GM03348 (cell line): Measurements from ENCODE around the gene SERPINB4.
"Not testable (repeated sequence)": the region's sequence is repeated elsewhere in the genome, so short reads cannot be mapped to it uniquely, and the experiment has no call there.

Experiments used
- DNase-seq: peaks from one replicate; pipeline ENCODE4 v3.0.0; 2012; ENCODE audit warnings: low spot score

Gene SERPINB4

GRCh38 chr18:63644142-63644541 lies at the start of gene SERPINB4:
SERPINB4 (minus strand) TSS chr18:63644256; CDS start chr18:63643577, 679 bp downstream.
- DNase-seq: not testable (repeated sequence)

GRCh38 chr18:63689064-63689463 lies 45.0 kb upstream of the SERPINB4 start:
- no peak for DNase-seq

- peak; percentile 14 for DNase-seq
Observed at GRCh38 chr18:63686871-63687270, 42.8 kb upstream of the SERPINB4 start.

GRCh38 chr18:63684718-63685117 lies 40.7 kb upstream of the SERPINB4 start:
- DNase-seq: no peak

GRCh38 chr18:63683890-63684289 lies 39.8 kb upstream of the SERPINB4 start:
- no peak for DNase-seq

GRCh38 chr18:63683152-63683551 lies 39.1 kb upstream of the SERPINB4 start:
- peak; percentile 90 for DNase-seq

- DNase-seq: no peak
Observed at GRCh38 chr18:63681449-63682340, 37.6 kb upstream of the SERPINB4 start.

GRCh38 chr18:63679820-63680606 lies 36.0 kb upstream of the SERPINB4 start:
- no peak for DNase-seq

- peak; percentile 49 for DNase-seq
Observed at GRCh38 chr18:63677500-63678225, 33.6 kb upstream of the SERPINB4 start.

GRCh38 chr18:63676526-63677323 lies 32.7 kb upstream of the SERPINB4 start:
- DNase-seq: no peak

- no peak for DNase-seq
Observed at GRCh38 chr18:63664571-63664970, 20.5 kb upstream of the SERPINB4 start.

GRCh38 chr18:63661750-63662149 lies 17.7 kb upstream of the SERPINB4 start, which contains the start of gene SERPINB3:
SERPINB3 (minus strand) TSS chr18:63661893; CDS start chr18:63661216, 677 bp downstream.
- not testable (repeated sequence) for DNase-seq

GRCh38 chr18:63658920-63659319 lies 14.9 kb upstream of the SERPINB4 start:
- DNase-seq: not testable (repeated sequence)

- DNase-seq: not testable (repeated sequence)
Observed at GRCh38 chr18:63650271-63650670, 6.2 kb upstream of the SERPINB4 start.

GRCh38 chr18:63648241-63648640 lies 4.2 kb upstream of the SERPINB4 start:
- no peak for DNase-seq

GRCh38 chr18:63646936-63647335 lies 2.9 kb upstream of the SERPINB4 start:
- no peak for DNase-seq

GRCh38 chr18:63644694-63645093 lies 638 bp upstream of the SERPINB4 start:
- DNase-seq: not testable (repeated sequence)

GRCh38 chr18:63642668-63643356 lies 1.2 kb downstream of the SERPINB4 start:
- not testable (repeated sequence) for DNase-seq

- not testable (repeated sequence) for DNase-seq
Observed at GRCh38 chr18:63641157-63641680, 2.8 kb downstream of the SERPINB4 start.

- DNase-seq: no peak
Observed at GRCh38 chr18:63637703-63638102, 6.4 kb downstream of the SERPINB4 start.
